Measurements from ENCODE around the gene DHX40.

DNA sequence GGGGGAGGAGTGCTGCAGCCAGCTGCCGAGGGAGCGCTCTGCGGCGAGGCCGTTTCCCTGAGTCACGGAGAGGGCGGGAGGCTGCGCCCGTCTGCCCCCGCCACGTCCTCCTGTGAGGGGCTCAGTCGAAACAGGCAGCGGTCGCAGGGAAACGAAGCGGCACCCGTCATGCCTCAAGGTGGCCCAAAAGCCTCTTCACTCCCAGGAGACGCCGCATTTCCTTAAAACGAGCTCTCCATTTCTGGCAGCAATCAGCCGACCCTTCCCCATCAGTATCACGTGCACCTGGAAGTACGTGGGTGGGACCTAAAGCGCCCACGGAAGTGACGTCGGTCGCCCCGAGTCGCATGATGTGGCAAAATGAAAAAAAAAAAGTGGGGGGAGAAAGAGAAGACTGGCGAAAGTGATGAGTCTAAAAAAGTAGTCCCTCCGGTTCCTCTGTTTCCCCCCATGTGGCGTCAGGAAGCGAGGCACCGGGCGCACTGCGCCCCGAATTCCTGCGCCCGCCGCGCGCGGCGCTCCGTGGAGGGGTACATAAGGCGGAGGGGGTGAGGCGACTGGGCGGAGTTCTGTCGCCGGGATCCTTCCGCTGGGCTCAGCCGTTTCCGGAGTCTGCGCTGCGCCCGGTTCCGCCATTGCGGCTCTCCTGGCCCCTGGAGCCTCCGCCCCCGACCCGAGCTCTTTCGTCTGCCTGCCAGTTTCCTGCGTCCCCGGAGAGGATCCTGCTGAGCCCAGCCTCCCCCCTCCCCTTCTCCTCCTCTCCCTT is 54.1 kb downstream of the DHX40 start, which contains the start of gene CLTC:
- TF ChIP-seq, protein P1, sequence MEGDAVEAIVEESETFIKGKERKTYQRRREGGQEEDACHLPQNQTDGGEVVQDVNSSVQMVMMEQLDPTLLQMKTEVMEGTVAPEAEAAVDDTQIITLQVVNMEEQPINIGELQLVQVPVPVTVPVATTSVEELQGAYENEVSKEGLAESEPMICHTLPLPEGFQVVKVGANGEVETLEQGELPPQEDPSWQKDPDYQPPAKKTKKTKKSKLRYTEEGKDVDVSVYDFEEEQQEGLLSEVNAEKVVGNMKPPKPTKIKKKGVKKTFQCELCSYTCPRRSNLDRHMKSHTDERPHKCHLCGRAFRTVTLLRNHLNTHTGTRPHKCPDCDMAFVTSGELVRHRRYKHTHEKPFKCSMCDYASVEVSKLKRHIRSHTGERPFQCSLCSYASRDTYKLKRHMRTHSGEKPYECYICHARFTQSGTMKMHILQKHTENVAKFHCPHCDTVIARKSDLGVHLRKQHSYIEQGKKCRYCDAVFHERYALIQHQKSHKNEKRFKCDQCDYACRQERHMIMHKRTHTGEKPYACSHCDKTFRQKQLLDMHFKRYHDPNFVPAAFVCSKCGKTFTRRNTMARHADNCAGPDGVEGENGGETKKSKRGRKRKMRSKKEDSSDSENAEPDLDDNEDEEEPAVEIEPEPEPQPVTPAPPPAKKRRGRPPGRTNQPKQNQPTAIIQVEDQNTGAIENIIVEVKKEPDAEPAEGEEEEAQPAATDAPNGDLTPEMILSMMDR (CRISPR knock-in tag; IDR thresholded peaks at IDR 0.05), result peak; percentile 21; the same call in 1 of the 2 replicates
- TF ChIP-seq SUZ12 (IDR thresholded peaks at IDR 0.05; ENCODE audit: low read depth, low read length), result no peak
- TF ChIP-seq, protein P2, sequence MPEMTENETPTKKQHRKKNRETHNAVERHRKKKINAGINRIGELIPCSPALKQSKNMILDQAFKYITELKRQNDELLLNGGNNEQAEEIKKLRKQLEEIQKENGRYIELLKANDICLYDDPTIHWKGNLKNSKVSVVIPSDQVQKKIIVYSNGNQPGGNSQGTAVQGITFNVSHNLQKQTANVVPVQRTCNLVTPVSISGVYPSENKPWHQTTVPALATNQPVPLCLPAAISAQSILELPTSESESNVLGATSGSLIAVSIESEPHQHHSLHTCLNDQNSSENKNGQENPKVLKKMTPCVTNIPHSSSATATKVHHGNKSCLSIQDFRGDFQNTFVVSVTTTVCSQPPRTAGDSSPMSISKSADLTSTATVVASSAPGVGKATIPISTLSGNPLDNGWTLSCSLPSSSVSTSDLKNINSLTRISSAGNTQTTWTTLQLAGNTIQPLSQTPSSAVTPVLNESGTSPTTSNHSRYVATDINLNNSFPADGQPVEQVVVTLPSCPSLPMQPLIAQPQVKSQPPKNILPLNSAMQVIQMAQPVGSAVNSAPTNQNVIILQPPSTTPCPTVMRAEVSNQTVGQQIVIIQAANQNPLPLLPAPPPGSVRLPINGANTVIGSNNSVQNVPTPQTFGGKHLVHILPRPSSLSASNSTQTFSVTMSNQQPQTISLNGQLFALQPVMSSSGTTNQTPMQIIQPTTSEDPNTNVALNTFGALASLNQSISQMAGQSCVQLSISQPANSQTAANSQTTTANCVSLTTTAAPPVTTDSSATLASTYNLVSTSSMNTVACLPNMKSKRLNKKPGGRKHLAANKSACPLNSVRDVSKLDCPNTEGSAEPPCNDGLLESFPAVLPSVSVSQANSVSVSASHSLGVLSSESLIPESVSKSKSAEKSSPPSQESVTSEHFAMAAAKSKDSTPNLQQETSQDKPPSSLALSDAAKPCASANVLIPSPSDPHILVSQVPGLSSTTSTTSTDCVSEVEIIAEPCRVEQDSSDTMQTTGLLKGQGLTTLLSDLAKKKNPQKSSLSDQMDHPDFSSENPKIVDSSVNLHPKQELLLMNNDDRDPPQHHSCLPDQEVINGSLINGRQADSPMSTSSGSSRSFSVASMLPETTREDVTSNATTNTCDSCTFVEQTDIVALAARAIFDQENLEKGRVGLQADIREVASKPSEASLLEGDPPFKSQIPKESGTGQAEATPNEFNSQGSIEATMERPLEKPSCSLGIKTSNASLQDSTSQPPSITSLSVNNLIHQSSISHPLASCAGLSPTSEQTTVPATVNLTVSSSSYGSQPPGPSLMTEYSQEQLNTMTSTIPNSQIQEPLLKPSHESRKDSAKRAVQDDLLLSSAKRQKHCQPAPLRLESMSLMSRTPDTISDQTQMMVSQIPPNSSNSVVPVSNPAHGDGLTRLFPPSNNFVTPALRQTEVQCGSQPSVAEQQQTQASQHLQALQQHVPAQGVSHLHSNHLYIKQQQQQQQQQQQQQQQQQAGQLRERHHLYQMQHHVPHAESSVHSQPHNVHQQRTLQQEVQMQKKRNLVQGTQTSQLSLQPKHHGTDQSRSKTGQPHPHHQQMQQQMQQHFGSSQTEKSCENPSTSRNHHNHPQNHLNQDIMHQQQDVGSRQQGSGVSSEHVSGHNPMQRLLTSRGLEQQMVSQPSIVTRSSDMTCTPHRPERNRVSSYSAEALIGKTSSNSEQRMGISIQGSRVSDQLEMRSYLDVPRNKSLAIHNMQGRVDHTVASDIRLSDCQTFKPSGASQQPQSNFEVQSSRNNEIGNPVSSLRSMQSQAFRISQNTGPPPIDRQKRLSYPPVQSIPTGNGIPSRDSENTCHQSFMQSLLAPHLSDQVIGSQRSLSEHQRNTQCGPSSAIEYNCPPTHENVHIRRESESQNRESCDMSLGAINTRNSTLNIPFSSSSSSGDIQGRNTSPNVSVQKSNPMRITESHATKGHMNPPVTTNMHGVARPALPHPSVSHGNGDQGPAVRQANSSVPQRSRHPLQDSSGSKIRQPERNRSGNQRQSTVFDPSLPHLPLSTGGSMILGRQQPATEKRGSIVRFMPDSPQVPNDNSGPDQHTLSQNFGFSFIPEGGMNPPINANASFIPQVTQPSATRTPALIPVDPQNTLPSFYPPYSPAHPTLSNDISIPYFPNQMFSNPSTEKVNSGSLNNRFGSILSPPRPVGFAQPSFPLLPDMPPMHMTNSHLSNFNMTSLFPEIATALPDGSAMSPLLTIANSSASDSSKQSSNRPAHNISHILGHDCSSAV (CRISPR knock-in tag; IDR thresholded peaks at IDR 0.05; ENCODE audit: borderline replicate concordance), result no peak
- TF ChIP-seq ZNF792 (CRISPR knock-in tag; IDR thresholded peaks at IDR 0.05), result peak; percentile 80; the same call in 1 of the 2 replicates

Measured in HepG2 (cell line).